A172 (cell line): ENCODE results near the gene TNIK. TPM values are rescaled to one million over a fixed set of nuclear protein-coding genes. Genes with fewer than 3 reads are reported as not detected.

ENCODE experiments used
- DNase-seq: peaks from one replicate; pipeline ENCODE4 v3.0.0-alpha.2; 2015; ENCODE audit warnings: low spot score
- total RNA-seq: library from RNA; depleted of rRNA; stranded (reverse); fragments of >200 nt; shearing (Covaris generic); gene quantifications from 2 replicates; pipeline ENCODE4 v1.2.3, GENCODE V29; 2014

The TNIK gene
- total RNA-seq, 1 experiment from 2014 or later, result 17.8 TPM

DNA sequence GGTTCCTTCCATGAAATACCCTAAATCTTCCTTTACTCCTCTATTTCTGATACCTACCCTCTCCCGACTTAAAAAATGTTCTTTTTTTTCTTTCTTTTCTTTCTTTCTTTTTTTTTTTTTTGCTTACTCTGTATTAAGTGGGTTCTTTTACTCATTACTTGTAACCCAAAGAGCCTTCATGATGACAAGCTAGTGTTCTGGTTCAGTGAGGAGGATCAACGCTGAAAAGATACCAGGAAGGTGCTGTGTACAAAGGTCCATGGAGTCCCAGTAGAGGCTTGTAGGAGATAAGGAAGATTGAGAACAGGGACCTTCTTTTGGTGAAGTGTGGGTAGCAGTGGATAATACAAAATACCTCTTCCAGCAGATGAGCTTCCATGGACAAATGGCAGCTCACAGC, 369.9 kb downstream of the TNIK start:
- DNase-seq, result no peak

- peak; percentile 98 for DNase-seq
These were observed 371.0 kb downstream of the TNIK start for GRCh38 chr3:171088964-171089754.

- DNase-seq, result peak; percentile 9
These were observed 371.7 kb downstream of the TNIK start for GRCh38 chr3:171088496-171088895.

- no peak for DNase-seq
These were observed 373.3 kb downstream of the TNIK start for GRCh38 chr3:171086914-171087313.

GRCh38 chr3:171077261-171077660, 382.9 kb downstream of the TNIK start:
- DNase-seq, result no peak

- no peak for DNase-seq
These were observed 387.8 kb downstream of the TNIK start for GRCh38 chr3:171072432-171072831.

DNA sequence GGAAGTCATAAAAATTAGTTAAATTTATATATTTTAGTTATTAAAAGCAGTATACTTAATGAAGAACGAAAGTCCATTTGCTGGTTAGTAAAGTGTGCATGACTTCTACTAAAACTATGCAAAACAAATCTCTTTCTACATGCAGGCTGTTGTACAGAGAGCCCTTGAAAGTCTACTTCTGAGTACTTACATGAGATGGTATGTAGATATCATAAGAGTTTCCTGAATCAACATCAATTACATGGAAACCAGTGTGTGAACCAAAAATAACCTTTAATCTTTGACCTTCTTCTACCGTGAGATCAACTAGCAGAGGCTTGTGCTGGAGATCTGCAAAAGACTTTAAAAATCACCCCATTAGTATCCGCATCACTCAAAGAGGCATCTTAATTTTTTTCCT, 391.5 kb downstream of the TNIK start:
- no peak for DNase-seq

GRCh38 chr3:171066206-171066605, 394.0 kb downstream of the TNIK start:
- peak; percentile 83 for DNase-seq

DNA sequence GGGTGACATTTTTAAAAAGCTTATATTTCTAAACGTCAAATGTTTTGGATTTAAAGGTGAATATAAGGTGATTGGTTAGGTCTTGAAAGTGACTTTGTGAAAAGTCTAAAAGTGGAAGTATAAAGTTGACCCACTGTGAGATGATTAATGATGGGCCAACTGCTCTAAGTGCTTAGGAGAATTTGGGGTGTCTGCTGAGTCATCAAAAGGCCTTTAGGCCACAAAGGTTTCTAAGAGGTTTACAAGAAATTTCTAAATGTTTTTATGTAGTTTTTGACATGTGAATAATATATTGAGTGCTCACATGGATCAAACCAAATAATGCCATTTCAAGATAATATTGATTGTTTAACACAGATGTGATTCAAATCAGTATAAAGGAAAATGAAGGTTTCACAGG, 394.5 kb downstream of the TNIK start:
- DNase-seq, result peak; percentile 38

GRCh38 chr3:171064461-171064860, 395.7 kb downstream of the TNIK start:
- DNase-seq, result peak; percentile 20

DNA sequence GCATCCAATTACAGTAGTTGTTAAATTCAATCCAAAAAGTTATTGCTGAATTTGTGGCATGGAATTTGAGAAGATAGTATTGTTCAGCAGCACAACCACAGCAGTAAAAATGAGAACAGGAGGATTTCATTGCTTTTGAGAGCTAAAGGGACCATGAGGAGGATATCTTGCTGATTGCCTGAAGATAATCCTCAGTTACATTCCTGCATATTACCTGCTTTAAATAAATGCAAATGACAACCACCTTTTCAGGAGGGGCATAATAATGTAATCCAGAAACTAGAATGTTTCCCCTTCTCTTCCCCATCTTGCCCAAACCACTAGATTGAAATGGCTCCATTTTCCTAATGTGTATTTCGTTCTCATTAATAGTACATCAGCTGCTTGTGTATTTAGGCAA, 398.5 kb downstream of the TNIK start:
- DNase-seq, result no peak

DNA sequence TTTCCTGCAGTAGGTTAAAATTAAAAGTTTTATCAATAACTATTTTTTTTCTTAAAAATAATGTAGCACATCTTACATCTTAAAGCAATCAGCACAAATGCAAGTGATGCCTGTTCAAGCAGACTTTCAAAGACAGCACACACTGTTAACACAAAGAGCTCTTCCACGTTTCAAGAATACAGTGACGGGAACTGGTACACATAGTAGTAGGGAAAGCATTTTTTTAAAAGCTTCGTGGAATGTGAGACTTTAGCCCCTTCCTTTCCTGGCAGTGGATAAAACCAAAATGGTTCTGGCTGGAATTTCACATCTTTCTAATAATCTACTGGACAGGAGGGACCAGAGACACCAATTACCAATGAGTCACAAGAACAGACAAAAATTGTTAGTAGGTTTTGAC, 400.2 kb downstream of the TNIK start:
- no peak for DNase-seq

DNA sequence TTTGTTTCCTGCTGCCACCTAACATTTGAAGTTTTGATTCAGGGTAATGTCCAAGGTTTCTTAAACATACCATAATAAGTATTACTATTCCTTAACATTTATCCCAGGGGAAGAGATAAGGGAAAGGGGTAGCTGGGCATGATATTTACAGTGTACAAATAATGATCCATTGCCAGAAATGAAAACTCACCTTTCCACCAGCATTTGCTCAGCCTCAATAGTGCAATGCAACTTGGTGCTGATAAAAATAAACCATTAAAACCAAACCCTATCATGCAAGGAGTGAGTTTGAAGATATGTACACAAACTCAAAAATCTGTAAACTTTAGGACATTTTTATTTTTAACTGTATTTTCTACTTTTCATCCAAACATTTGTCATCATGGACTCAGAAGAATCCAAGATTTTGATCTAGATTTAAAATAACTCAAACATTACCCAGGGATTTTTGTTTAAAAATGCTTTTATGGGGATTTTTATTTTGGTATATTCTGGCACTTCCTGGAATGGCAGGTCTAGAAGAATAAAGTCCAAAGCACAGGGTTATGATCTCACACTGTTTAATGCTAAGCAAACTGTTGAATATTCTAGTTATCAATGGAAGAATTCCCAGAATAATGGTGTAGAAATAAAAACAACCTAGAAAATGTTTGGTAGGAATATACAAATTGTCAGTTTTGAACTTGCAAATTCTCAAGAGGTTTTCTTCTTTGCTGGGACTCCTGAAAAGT, 401.2 kb downstream of the TNIK start:
- DNase-seq, result no peak

DNA sequence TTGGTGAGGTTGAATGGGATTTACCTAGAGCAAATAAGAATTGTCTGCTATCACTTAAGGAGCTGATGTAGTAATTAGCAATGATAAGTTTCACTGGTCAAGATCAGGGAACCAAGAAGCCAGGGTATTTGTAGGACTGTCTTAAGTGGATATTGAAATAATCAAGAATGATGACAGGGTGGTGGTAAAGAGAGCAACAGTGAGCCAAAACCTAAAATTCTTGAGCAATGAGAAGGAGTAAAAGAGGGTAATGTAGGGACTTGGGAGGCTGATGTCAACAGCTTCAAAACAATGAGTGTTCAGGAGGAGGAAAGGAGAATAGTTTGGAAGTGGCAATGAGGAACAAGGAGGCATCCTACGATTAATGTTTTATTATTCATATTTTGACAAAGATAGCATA, 402.1 kb downstream of the TNIK start:
- no peak for DNase-seq

DNA sequence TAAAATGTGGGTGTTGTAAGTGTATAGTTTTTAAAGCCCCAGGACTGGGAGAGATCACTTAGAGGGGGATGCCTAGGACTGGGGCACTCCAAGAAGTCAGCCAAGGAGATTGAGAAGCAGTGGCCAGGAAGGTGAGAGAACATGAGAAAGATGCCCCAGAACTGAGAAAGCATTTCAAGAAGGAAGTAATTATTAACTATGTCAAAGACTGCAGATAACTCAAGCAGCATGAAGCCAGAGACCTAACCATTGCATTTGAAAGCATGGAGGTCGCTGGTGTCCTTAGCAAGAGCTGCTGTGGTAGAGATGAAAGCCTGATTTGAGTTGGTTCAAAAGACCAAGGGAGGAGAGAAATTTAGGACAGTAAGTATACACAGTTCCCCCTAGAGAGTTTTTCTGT, 403.1 kb downstream of the TNIK start:
- DNase-seq, result no peak

GRCh38 chr3:171056528-171056927, 403.7 kb downstream of the TNIK start:
- DNase-seq, result peak; percentile 58

DNA sequence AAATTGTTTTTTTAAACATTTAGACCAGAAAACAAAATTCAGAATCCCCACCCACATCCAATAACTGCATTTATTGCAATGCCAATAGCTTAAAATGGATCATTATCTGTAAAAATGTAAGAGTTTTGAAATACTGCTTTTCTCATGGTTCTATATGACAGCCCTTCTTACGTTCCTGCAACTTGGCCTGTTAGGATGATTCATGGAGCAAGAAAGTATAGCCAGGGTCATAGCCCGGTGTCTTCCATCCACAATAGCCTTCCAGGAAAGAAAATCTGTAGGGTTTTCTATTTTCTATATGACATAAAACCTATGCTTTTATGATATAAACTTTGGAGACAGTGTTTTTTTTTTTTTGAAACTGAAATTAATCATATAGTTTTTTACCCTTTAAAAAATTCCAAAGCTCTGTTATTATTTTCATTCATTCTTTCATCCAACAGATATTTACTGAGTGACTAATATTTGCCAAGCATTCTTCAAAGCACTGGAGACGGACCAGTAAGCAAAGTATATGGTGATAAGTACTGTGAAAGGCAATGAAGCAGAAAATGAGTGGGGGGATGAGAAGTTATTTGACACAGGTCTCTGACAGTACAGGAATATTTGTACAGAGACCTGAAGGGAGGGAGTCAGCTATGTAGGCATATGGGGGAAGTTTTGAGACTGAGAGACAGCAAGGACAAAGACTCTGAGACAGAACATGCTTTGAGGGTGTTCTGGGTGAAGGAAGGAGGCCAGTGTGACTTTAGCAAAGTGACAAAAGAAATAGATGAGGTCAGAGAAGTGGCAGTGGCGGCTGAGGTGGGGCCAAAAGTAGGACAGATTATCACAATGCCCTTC, 404.6 kb downstream of the TNIK start:
- peak; percentile 43 for DNase-seq

DNA sequence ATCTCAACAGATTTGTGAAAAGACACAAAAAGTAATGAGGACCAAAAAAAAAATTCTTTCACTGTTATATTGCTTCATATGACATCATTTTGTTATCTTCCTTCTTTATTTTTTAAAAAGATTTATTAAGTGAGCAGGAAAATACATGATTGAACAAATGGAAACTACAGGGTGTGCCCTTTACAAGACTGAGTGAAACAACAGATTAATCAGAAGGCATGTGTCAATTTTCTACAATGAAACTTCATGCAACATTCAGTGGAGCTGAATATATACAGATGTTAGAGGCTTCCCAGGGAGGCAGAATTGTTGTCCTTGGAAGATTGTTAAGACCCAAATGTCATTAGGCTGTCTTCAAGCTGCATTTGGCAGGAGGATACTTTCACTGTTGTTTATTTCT, 405.3 kb downstream of the TNIK start:
- DNase-seq, result no peak

DNA sequence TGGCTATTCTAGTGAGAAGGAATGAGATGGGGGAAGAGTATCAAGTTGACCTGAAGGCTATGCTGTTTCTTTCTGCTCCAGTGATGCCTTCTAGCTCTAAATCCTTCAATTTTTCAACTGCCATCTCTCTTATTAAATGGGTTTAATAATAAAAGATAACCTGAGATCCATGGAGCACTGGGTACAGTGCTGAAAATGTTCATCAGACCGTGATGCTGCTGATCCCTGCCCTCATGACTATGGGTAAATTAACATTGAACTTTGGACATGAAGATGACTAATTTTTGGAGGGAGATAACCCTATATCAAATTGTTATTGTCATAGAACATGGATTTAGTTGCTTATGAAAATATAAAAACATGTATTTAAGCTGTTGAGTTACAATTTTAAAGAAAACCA, 406.0 kb downstream of the TNIK start:
- DNase-seq, result no peak

DNA sequence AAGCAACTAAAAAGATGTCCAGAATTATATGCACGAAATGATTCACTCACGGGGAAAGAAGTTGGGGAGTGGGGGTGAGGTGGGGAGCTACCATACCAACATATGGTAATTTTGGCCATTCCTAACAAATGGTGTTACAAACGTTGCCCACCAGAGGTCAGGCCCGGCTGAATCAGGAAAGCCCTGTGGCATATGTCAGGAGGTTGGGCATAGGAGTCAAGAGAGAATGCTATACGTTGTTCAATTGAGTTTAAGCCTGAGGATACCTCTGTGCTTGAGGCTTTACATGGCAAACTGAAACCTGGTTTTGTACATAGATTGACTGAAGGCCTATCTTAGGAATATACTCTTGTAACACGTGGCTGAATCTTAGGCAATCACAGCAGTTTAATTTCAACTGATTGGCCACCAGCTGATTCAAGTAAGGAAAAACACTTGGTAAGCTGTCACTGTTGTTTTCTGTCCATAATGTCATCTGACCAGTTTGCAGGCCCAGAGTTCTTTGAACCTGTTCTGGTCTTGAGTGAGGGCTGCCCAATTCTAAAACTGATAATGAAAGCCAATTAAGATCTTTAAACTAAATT, 410.3 kb downstream of the TNIK start:
- DNase-seq, result peak; percentile 57

DNA sequence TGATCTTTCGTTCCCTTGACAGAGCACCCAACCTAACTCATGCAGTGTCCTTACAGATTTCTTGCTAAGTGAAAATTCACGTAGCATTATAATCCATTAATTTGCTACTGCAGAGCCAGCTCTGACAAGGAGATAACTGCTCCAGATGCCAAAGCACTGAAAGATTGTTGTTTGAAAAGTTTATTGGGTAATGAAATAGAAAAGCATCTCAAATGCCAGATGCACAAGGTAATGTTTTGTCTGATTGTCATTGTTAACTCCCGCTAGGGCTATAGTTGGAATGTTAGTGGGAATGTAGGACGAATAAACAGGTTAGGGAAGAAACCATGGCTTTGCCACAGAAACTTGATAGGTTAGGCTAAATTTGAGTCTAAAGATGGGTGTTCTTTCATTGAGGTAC, 413.4 kb downstream of the TNIK start:
- no peak for DNase-seq
